Thymus (tissue), 11 donors: ENCODE results near the gene RNF169. TPM values are rescaled to one million over a fixed set of nuclear protein-coding genes. Genes with fewer than 3 reads are reported as not detected.
"Not testable (repeated sequence)": the region's sequence is repeated elsewhere in the genome, so short reads cannot be mapped to it uniquely, and the experiment has no call there.

Experiments
- DNase-seq, 9 donors: peaks; one replicate each; pipeline ENCODE4 v3.0.0-alpha.2; 2013; ENCODE audit warnings: low spot score in 9 of 9, low read depth in 6 of 9, missing footprints in 1 of 9
- H3K27ac ChIP-seq, 2 donors: one replicate each; pipeline ENCODE4 v1.5.1; 2013; ENCODE audit warnings: control low read depth in 1 of 2, low read depth in 1 of 2, low read length in 1 of 2, mild to moderate bottlenecking in 1 of 2, moderate library complexity in 1 of 2
- H3K27me3 ChIP-seq, 2 donors: one replicate each; pipeline ENCODE4 v1.5.1; 2013; ENCODE audit warnings: low read length in 1 of 2; ENCODE audit not compliant: control insufficient read depth in 2 of 2, insufficient read depth in 1 of 2
- H3K36me3 ChIP-seq, 2 donors: one replicate each; pipeline ENCODE4 v1.5.1; 2013; ENCODE audit warnings: low read length in 1 of 2, mild to moderate bottlenecking in 1 of 2, moderate library complexity in 1 of 2; ENCODE audit not compliant: control insufficient read depth in 2 of 2, insufficient read depth in 2 of 2
- H3K4me1 ChIP-seq, 2 donors: one replicate each; pipeline ENCODE4 v1.5.1; 2013; ENCODE audit warnings: low read length in 2 of 2; ENCODE audit not compliant: control insufficient read depth in 2 of 2, insufficient read depth in 2 of 2
- H3K4me3 ChIP-seq, 2 donors: one replicate each; pipeline ENCODE4 v1.5.1; 2013; ENCODE audit warnings: low read length in 2 of 2, control low read depth in 1 of 2, mild to moderate bottlenecking in 1 of 2
- H3K9me3 ChIP-seq, 2 donors: one replicate each; pipeline ENCODE4 v1.5.1; 2013; ENCODE audit warnings: low read length in 1 of 2, mild to moderate bottlenecking in 1 of 2; ENCODE audit not compliant: control insufficient read depth in 2 of 2, insufficient read depth in 1 of 2
- WGBS: extraction: QIAGEN DNeasy Blood & Tissue Kit; methylation state at CpG from one replicate; pipeline ENCODE4 v1.1.7; 2013; 5-methylcytosine and 5-hydroxymethylcytosine counted together
- polyA plus RNA-seq: library from polyadenylated mRNA; stranded (reverse); fragments of 200-250 nt; gene quantifications from one replicate; pipeline ENCODE4 v1.2.3, GENCODE V29; 2013
- total RNA-seq: library from RNA; stranded (reverse); fragments of 120-200 nt; gene quantifications from one replicate; pipeline ENCODE4 v1.2.4, GENCODE V29; 2013
- donor health status: healthy.

Gene RNF169
- total and polyA plus RNA-seq, 2 donors = 5.5 to 13.0 TPM

DNA sequence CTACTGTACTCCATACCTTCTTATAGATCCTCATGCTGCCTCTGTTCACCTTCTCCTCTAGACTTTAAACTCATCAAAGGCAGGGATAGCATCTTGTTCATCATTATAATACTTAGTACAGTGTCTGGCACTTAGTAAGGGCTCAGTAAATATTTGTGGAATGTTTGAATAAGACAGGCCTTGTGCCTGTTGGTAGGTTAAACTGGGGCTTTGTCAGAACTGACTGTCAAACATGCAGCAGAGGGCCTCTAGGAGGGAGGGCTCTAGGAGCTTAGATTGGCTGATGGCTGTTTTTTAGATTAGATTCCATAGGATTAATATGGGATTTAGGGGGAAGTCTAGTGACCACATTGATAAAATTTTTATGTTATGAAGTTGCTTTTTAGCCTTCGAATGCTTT, 70.8 kb downstream of the RNF169 start:
- 99% methylated on average over 1 of the region's 1 CpG for WGBS
- Histone ChIP-seq H3K4me3 (no peak overlapping the region), H3K27ac (no peak overlapping the region), H3K36me3 (peaks cover 0 to 7% of the 10 kb centered on the region in 2 donors), H3K9me3 (peaks cover 0 to 3% of the 10 kb centered on the region in 2 donors), H3K4me1 (no peaks in the 10 kb centered on the region), H3K27me3 (no peaks in the 10 kb centered on the region)
- no peak for DNase-seq

GRCh38 chr11:74820763-74821162, 72.1 kb downstream of the RNF169 start:
- peaks cover under 1 to 7% of the 10 kb centered on the region in 2 donors for H3K36me3 ChIP-seq
- H3K9me3 ChIP-seq = peaks cover 0 to 3% of the 10 kb centered on the region in 2 donors
- H3K4me3 ChIP-seq = no peak overlapping the region
- no peaks in the 10 kb centered on the region for H3K27me3 ChIP-seq
- no peak overlapping the region for H3K27ac ChIP-seq
- no peaks in the 10 kb centered on the region for H3K4me1 ChIP-seq
- no peak for DNase-seq
- 98% methylated on average over 1 of the region's 1 CpG for WGBS

DNA sequence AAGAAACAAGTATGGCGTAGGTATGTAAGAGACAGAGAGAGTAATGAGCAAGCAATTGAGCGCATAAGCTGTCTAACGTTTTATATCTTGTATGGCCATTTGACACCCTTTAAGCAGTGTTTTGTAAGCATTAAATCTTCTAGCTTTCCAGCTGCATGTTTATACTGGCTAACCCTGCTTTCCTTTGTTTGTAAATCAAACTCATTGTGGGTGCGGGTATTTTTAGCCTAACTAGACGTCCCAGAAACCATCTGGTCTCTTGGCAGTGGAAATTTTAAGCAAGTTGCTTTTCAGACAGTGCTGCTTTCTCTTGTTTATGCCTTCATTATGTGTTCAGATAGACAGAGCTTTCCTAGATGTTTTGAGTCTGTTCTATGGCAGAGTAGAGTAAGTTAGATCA, 73.5 kb downstream of the RNF169 start:
- Histone ChIP-seq H3K27me3 (no peaks in the 10 kb centered on the region), H3K9me3 (peaks cover 6 to 12% of the 10 kb centered on the region in 2 donors), H3K36me3 (peaks cover 14 to 15% of the 10 kb centered on the region in 2 donors), H3K4me1 (no peaks in the 10 kb centered on the region), H3K4me3 (no peak overlapping the region), H3K27ac (no peak overlapping the region)
- no peak for DNase-seq
- 82% methylated on average over 5 of the region's 5 CpGs for WGBS

- DNase-seq = no peak
- Histone ChIP-seq H3K4me1 (no peaks in the 10 kb centered on the region), H3K9me3 (peaks cover 6 to 14% of the 10 kb centered on the region in 2 donors), H3K36me3 (peaks cover 14 to 16% of the 10 kb centered on the region in 2 donors), H3K27ac (no peak overlapping the region), H3K4me3 (no peak overlapping the region), H3K27me3 (no peaks in the 10 kb centered on the region)
- 96% methylated on average over 1 of the region's 1 CpG for WGBS
Measured at GRCh38 chr11:74824285-74824982, 75.8 kb downstream of the RNF169 start.

- H3K27ac ChIP-seq, H3K4me1 ChIP-seq, H3K27me3 ChIP-seq, H3K4me3 ChIP-seq, DNase-seq: not testable (repeated sequence)
- peaks cover 11 to 16% of the 10 kb centered on the region in 2 donors for H3K36me3 ChIP-seq
- WGBS = 86% methylated on average over 2 of the region's 2 CpGs
- H3K9me3 ChIP-seq = peaks cover 6 to 14% of the 10 kb centered on the region in 2 donors
Measured at GRCh38 chr11:74825596-74825995, 76.9 kb downstream of the RNF169 start.

DNA sequence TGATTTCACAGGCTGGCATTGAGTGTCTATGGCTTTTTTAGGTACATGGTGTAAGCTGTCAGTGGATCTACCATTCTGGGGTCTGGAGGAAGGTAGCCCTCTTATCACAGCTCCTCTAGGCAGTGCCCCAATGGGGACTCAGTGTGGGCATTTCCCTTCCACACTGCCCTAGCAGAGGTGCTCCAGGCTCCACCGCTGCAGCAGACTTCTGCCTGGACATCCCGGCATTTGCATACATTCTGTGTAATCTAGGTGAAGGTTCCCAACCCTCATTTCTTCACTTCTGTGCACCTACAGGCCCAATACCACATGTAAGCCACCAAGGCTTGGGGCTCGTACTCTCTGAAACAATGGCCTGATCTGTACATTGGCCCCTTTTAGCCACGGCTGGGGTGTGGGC, 78.3 kb downstream of the RNF169 start:
- no peak overlapping the region for H3K4me3 ChIP-seq
- peaks cover 7 to 16% of the 10 kb centered on the region in 2 donors for H3K36me3 ChIP-seq
- no peak for DNase-seq
- no peaks in the 10 kb centered on the region for H3K4me1 ChIP-seq
- peaks cover 6 to 14% of the 10 kb centered on the region in 2 donors for H3K9me3 ChIP-seq
- WGBS = 98% methylated on average over 4 of the region's 4 CpGs
- H3K27me3 ChIP-seq = no peaks in the 10 kb centered on the region
- no peak overlapping the region for H3K27ac ChIP-seq

DNA sequence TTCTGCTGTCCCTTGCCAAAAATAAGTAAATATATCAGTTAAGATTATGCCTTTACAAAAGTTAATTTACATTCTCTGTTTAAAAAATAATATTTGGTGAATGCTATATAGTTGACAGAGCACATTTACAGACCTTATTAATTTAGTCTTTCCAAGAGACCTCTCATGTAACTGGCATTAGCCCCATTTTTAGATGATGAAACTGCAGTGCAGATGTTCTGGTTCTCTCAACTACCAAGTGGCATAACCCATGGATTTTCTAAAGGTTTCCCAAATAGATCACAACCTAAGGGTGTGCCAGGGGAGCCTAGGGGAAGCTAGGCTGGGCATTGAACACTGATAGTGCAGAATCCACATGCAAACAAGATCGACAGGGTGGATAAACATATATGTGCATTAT, 88.5 kb downstream of the RNF169 start:
- H3K27ac ChIP-seq = no peak overlapping the region
- no peak overlapping the region for H3K4me3 ChIP-seq
- WGBS = 98% methylated on average over 1 of the region's 1 CpG
- no peaks in the 10 kb centered on the region for H3K9me3 ChIP-seq
- H3K27me3 ChIP-seq = no peaks in the 10 kb centered on the region
- H3K4me1 ChIP-seq = no peaks in the 10 kb centered on the region
- no peak for DNase-seq
- H3K36me3 ChIP-seq = peaks cover 36 to 42% of the 10 kb centered on the region in 2 donors

- H3K4me1 ChIP-seq = no peaks in the 10 kb centered on the region
- H3K4me3 ChIP-seq = no peak overlapping the region
- no peaks in the 10 kb centered on the region for H3K27me3 ChIP-seq
- 98% methylated on average over 1 of the region's 1 CpG for WGBS
- H3K36me3 ChIP-seq = peaks cover 45 to 52% of the 10 kb centered on the region in 2 donors
- no peaks in the 10 kb centered on the region for H3K9me3 ChIP-seq
- H3K27ac ChIP-seq = no peak overlapping the region
- DNase-seq = no peak
Measured at GRCh38 chr11:74838188-74838587, 89.5 kb downstream of the RNF169 start.

DNA sequence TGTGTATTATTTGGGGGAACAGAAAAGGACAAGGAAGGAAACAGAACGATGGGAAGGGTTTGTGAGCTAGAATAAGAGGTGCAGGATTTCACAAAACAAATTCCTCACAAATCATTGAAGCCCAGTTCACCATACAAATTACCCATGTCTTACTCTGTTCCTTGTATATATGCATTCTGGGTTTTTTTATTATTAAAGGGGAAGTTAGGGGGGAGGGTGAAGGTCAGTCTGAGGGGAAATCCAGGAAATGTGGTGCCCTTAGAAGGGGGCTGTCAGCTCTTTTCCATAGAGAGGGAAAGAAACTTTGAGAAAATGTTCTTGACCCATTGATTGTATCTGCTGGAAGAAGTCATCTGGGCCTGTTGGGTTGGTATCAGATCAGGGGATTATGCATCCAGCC, 90.8 kb downstream of the RNF169 start:
- no peak overlapping the region for H3K27ac ChIP-seq
- H3K4me3 ChIP-seq = no peak overlapping the region
- 77% methylated on average over 1 of the region's 1 CpG for WGBS
- DNase-seq = no peak
- H3K9me3 ChIP-seq = no peaks in the 10 kb centered on the region
- H3K27me3 ChIP-seq = no peaks in the 10 kb centered on the region
- H3K4me1 ChIP-seq = no peaks in the 10 kb centered on the region
- H3K36me3 ChIP-seq = peaks cover 53 to 56% of the 10 kb centered on the region in 2 donors
